IMR-90 (cell line): ENCODE measurements around the gene SOX6. TPM values are rescaled to one million over a fixed set of nuclear protein-coding genes. Genes with fewer than 3 reads are reported as not detected.

Source experiments
- ATAC-seq: fragments of 200-7000 bp; cut with Tn5 transposase; 2 replicates; pipeline ENCODE4 v1.9.1; 2020; ENCODE audit warnings: low read depth, mild to moderate bottlenecking, moderate library complexity
- BruUV-seq: library from RNA; stranded (reverse); fragments of 400-500 nt; replicated peaks from 2 replicates; lab custom pipeline; 2021; lab: Mats Ljungman, UMichigan
- CTCF ChIA-PET: fragments of 300-600 bp; formaldehyde crosslinking; extraction: SDS; loops from one replicate; lab custom pipeline; 2021; ENCODE audit warnings: antibody characterized with exemption; lab: Yijun Ruan, JAX
- POLR2A ChIA-PET: fragments of 300-600 bp; sonication (Branson Sonifier 250); formaldehyde crosslinking; loops from one replicate; lab custom pipeline; 2022; ENCODE audit warnings: antibody characterized with exemption; ENCODE audit not compliant: unreplicated experiment; lab: Charles Lee
- DNase-seq: peaks from one replicate; pipeline ENCODE4 v3.0.0; 2013
- H2AFZ ChIP-seq: replicated peaks from 2 replicates; pipeline ENCODE3; 2013; ENCODE audit warnings: low read length, mild to moderate bottlenecking; ENCODE audit not compliant: poor library complexity
- H2AK5ac ChIP-seq: 2 replicates; pipeline ENCODE4 v1.6.1; 2013; ENCODE audit warnings: low read depth, low read length, inconsistent platforms
- H2AK9ac ChIP-seq: replicated peaks from 2 replicates; pipeline ENCODE3; 2013; ENCODE audit warnings: mild to moderate bottlenecking, low read depth, low read length, moderate library complexity; ENCODE audit not compliant: poor library complexity
- H2BK120ac ChIP-seq: 2 replicates; pipeline ENCODE4 v1.6.1; 2013; ENCODE audit warnings: low read depth, low read length, inconsistent platforms
- H2BK15ac ChIP-seq: 3 replicates; pipeline ENCODE4 v1.6.1; 2013; ENCODE audit warnings: low read depth, low read length, inconsistent platforms
- H2BK20ac ChIP-seq: 2 replicates; pipeline ENCODE4 v1.6.1; 2013; ENCODE audit warnings: low read depth, mild to moderate bottlenecking, inconsistent platforms, low read length, moderate library complexity
- H2BK5ac ChIP-seq: 2 replicates; pipeline ENCODE4 v1.6.1; 2013; ENCODE audit warnings: mild to moderate bottlenecking, low read depth, low read length, inconsistent platforms; ENCODE audit not compliant: poor library complexity, severe bottlenecking
- H3K14ac ChIP-seq: replicated peaks from 2 replicates; pipeline ENCODE4 v1.6.1; 2013; ENCODE audit warnings: low read depth, low read length, inconsistent platforms
- H3K18ac ChIP-seq: 2 replicates; pipeline ENCODE4 v1.6.1; 2013; ENCODE audit warnings: low read depth, low read length, control low read depth
- H3K23ac ChIP-seq: 2 replicates; pipeline ENCODE4 v1.6.1; 2013; ENCODE audit warnings: low read depth, low read length, inconsistent platforms
- H3K27ac ChIP-seq: 2 replicates; pipeline ENCODE4 v1.5.1; 2013; ENCODE audit warnings: mild to moderate bottlenecking, control low read depth, low read length; ENCODE audit not compliant: insufficient read depth
- H3K27me3 ChIP-seq: 2 replicates; pipeline ENCODE4 v1.6.1; 2013; ENCODE audit warnings: low read length; ENCODE audit not compliant: control insufficient read depth, insufficient read depth
- H3K36me3 ChIP-seq: 2 replicates; pipeline ENCODE4 v1.6.1; 2013; ENCODE audit warnings: low read length, mixed read lengths; ENCODE audit not compliant: control insufficient read depth, insufficient read depth
- H3K4ac ChIP-seq: 2 replicates; pipeline ENCODE4 v1.6.1; 2013; ENCODE audit warnings: low read depth, low read length, inconsistent platforms
- H3K4me1 ChIP-seq: 2 replicates; pipeline ENCODE4 v1.6.1; 2013; ENCODE audit warnings: low read length, mixed read lengths; ENCODE audit not compliant: control insufficient read depth, insufficient read depth
- H3K4me2 ChIP-seq: 2 replicates; pipeline ENCODE4 v1.6.1; 2013; ENCODE audit warnings: low read depth, mild to moderate bottlenecking, control low read depth, low read length, moderate library complexity
- H3K4me3 ChIP-seq: 2 replicates; pipeline ENCODE4 v1.5.1; 2013; ENCODE audit warnings: low read depth, mild to moderate bottlenecking, control low read depth, low read length, moderate library complexity; ENCODE audit not compliant: insufficient read depth
- H3K56ac ChIP-seq: 2 replicates; pipeline ENCODE4 v1.6.1; 2013; ENCODE audit warnings: low read length, inconsistent platforms; ENCODE audit not compliant: insufficient read depth; ENCODE audit errors: extremely low read depth
- H3K79me1 ChIP-seq, 2 experiments: 2 replicates each; pipeline ENCODE4 v1.6.1; 2013; ENCODE audit warnings: low read length in 2 of 2, inconsistent platforms in 1 of 2, low read depth in 1 of 2
- H3K9ac ChIP-seq: 2 replicates; pipeline ENCODE4 v1.6.1; 2013; ENCODE audit warnings: low read depth, low read length, control low read depth
- H3K9me1 ChIP-seq: 2 replicates; pipeline ENCODE4 v1.6.1; 2013; ENCODE audit warnings: low read length, inconsistent platforms; ENCODE audit not compliant: insufficient read depth
- H3K9me3 ChIP-seq: 2 replicates; pipeline ENCODE4 v1.6.1; 2013; ENCODE audit warnings: low read length; ENCODE audit not compliant: control insufficient read depth, insufficient read depth
- H4K20me1 ChIP-seq: 2 replicates; pipeline ENCODE4 v1.6.1; 2013; ENCODE audit warnings: low read length, inconsistent platforms; ENCODE audit not compliant: insufficient read depth
- H4K5ac ChIP-seq: 2 replicates; pipeline ENCODE4 v1.6.1; 2013; ENCODE audit warnings: mild to moderate bottlenecking, low read depth, low read length, control low read depth
- H4K8ac ChIP-seq, 2 experiments: 2 replicates each; pipeline ENCODE4 v1.6.1; 2013; ENCODE audit warnings: low read depth in 2 of 2, low read length in 2 of 2, control low read depth in 1 of 2, inconsistent platforms in 1 of 2
- H4K91ac ChIP-seq: 2 replicates; pipeline ENCODE4 v1.6.1; 2013; ENCODE audit warnings: low read depth, low read length, inconsistent platforms; ENCODE audit not compliant: insufficient read depth
- BHLHE40 ChIP-seq: fragments of 150-350 bp; IDR thresholded peaks from 2 replicates; pipeline ENCODE4 v1.6.1; 2016; ENCODE audit warnings: mild to moderate bottlenecking, low read depth, low read length
- CEBPB ChIP-seq: IDR thresholded peaks from 2 replicates; pipeline ENCODE4 v1.6.1; 2012; ENCODE audit warnings: low read depth, low read length, improper control_type of control experiment
- CHD1 ChIP-seq: IDR thresholded peaks from 2 replicates; pipeline ENCODE4 v1.6.1; 2012; ENCODE audit warnings: low read depth, low read length, improper control_type of control experiment
- FOS ChIP-seq: fragments of 150-350 bp; IDR thresholded peaks from 2 replicates; pipeline ENCODE4 v1.6.1; 2016; ENCODE audit warnings: low read depth, low read length
- MAFK ChIP-seq: IDR thresholded peaks from 2 replicates; pipeline ENCODE4 v1.6.1; 2012; ENCODE audit warnings: low read depth, low read length, improper control_type of control experiment
- MAZ ChIP-seq: IDR thresholded peaks from 2 replicates; pipeline ENCODE4 v1.6.1; 2012; ENCODE audit warnings: low read depth, mild to moderate bottlenecking, low read length, improper control_type of control experiment, moderate library complexity, borderline replicate concordance
- MXI1 ChIP-seq: IDR thresholded peaks from 2 replicates; pipeline ENCODE4 v1.6.1; 2012; ENCODE audit warnings: low read depth, mild to moderate bottlenecking, low read length, moderate library complexity, borderline replicate concordance
- NFE2L2 ChIP-seq: fragments of 150-350 bp; IDR thresholded peaks from 2 replicates; pipeline ENCODE4 v1.6.1; 2016; ENCODE audit warnings: low read depth, mild to moderate bottlenecking, low read length
- POLR2A ChIP-seq: IDR thresholded peaks from 2 replicates; pipeline ENCODE4 v1.6.1; 2012; ENCODE audit warnings: mild to moderate bottlenecking, low read depth, low read length
- RAD21 ChIP-seq: IDR thresholded peaks from 2 replicates; pipeline ENCODE4 v1.6.1; 2012; ENCODE audit warnings: low read length, improper control_type of control experiment
- RCOR1 ChIP-seq: IDR thresholded peaks from 2 replicates; pipeline ENCODE4 v1.6.1; 2012; ENCODE audit warnings: mild to moderate bottlenecking, low read length, improper control_type of control experiment; ENCODE audit not compliant: insufficient replicate concordance
- RFX5 ChIP-seq: IDR thresholded peaks from 2 replicates; pipeline ENCODE4 v1.8.0; 2012; ENCODE audit warnings: low read depth, mild to moderate bottlenecking, low read length, moderate library complexity
- SMC3 ChIP-seq: fragments of 150-350 bp; IDR thresholded peaks from 2 replicates; pipeline ENCODE4 v1.6.1; 2016; ENCODE audit warnings: low read depth, mild to moderate bottlenecking, antibody characterized with exemption, low read length, moderate library complexity
- WGBS, 2 experiments: methylation state at CpG; one replicate each; pipeline versions ENCODE4 v1.1.5 to v1.1.7; 2013; ENCODE audit warnings: missing lambda C conversion rate in 2 of 2; ENCODE audit not compliant: insufficient read length in 1 of 2; ENCODE audit errors: extremely low coverage in 2 of 2; 5-methylcytosine and 5-hydroxymethylcytosine counted together
- dilution Hi-C: fragments of 300-500 bp; cut with HindIII; formaldehyde crosslinking; loops from one replicate; pipeline ENCODE4 v1.14.3; 2018; ENCODE audit warnings: low sequenced_read_pairs; ENCODE audit not compliant: unreplicated experiment
- in situ Hi-C: fragments of 300-500 bp; cut with MboI; formaldehyde crosslinking; loops from 3 replicates; pipeline ENCODE4 v1.14.3; 2019; ENCODE audit warnings: low sequenced_read_pairs, inconsistent platforms, mixed read lengths
- intact Hi-C: fragments of 100-400 bp; cut with micrococcal nuclease; formaldehyde crosslinking; loops from 2 replicates; pipeline ENCODE4 v1.10.0; 2022
- polyA plus RNA-seq, 3 experiments: library from polyadenylated mRNA; depleted of rRNA; stranded (reverse); fragments of >200 nt; gene quantifications; 2 replicates each; pipeline ENCODE4 v1.2.3, GENCODE V29; 2012; ENCODE audit warnings: low replicate concordance in 1 of 3
- total RNA-seq: library from RNA; depleted of rRNA; stranded (reverse); fragments of >200 nt; gene quantifications from 2 replicates; pipeline ENCODE4 v1.2.3, GENCODE V29; 2012
- TF ChIP-seq, protein P1 (sequence below): fragments of 150-350 bp; IDR thresholded peaks from 2 replicates; pipeline ENCODE4 v1.6.1; 2016; ENCODE audit warnings: low read depth, mild to moderate bottlenecking, low read length, moderate library complexity, borderline replicate concordance
- TF ChIP-seq, protein P2 (sequence below): conservative IDR thresholded peaks from 2 replicates; pipeline ENCODE4 v1.5.1; 2012; ENCODE audit warnings: mild to moderate bottlenecking, low read depth, low read length, improper control_type of control experiment
- TF ChIP-seq, protein P3 (sequence below): fragments of 150-350 bp; IDR thresholded peaks from 2 replicates; pipeline ENCODE4 v1.6.1; 2017; ENCODE audit warnings: mild to moderate bottlenecking, antibody characterized with exemption, low read length, low read depth

Gene SOX6
- total and polyA plus RNA-seq, 2 of the 4 experiments (the other 2 are of a cell fraction): 1.7 to 7.7 TPM

DNA sequence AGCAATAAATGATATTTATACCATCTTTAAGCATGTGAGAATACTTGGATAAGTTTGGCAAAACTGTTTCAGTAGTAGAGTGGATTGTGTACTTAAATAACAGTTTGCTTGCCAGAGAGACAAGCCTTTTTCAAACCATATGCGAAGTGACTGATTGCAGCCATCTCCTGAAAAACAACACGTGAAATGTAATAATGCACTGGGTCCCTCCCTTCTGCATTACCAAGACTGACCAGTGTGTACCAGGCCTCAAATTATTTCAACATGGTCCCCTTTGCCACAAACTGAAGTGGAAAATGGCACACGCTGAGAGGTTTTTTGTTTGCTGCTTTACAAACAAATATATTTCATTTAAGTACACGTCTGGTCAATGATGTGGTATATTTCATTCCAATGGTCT lies 337.4 kb downstream of the SOX6 start:
- DNase-seq (no peak), ATAC-seq (no peak)
- no peaks in the 10 kb centered on the region for H3K9me3 ChIP-seq
- dilution Hi-C loops (no loop called here), intact Hi-C loops (no loop called here), in situ Hi-C loops (no loop called here)
- WGBS, 2 experiments: no CpG with 5 or more reads among the region's 4 CpGs
- no peak overlapping the region for H3K9ac ChIP-seq
- H3K4ac ChIP-seq: no peak overlapping the region
- H4K5ac ChIP-seq: no peak overlapping the region
- H2BK5ac ChIP-seq: no peak overlapping the region
- no peak overlapping the region for H2AK5ac ChIP-seq
- no TSS peak for BruUV-seq
- no peaks in the 10 kb centered on the region for H4K20me1 ChIP-seq
- ChIA-PET POLR2A (no interaction called here), CTCF (no interaction called here)
- H2BK15ac ChIP-seq: no peak overlapping the region
- no peak overlapping the region for H2AFZ ChIP-seq
- no peak overlapping the region for H2AK9ac ChIP-seq
- peaks cover 4% of the 10 kb centered on the region for H3K9me1 ChIP-seq
- no peaks in the 10 kb centered on the region for H3K27me3 ChIP-seq
- no peak overlapping the region for H3K18ac ChIP-seq
- H3K27ac ChIP-seq: no peak overlapping the region
- no peak overlapping the region for H3K23ac ChIP-seq
- H4K8ac ChIP-seq: no peak overlapping the region
- H3K14ac ChIP-seq: no peak overlapping the region
- H4K91ac ChIP-seq: no peak overlapping the region
- H3K56ac ChIP-seq: no peak overlapping the region
- no peak overlapping the region for H2BK120ac ChIP-seq
- H3K79me1 ChIP-seq: no peaks in the 10 kb centered on the region
- H2BK20ac ChIP-seq: no peak overlapping the region
- TF ChIP-seq MXI1: no peak
- TF ChIP-seq FOS: no peak
- TF ChIP-seq SMC3: no peak
- no peak for TF ChIP-seq POLR2A
- TF ChIP-seq CHD1: no peak
- no peak for TF ChIP-seq CEBPB
- TF ChIP-seq, protein P1, sequence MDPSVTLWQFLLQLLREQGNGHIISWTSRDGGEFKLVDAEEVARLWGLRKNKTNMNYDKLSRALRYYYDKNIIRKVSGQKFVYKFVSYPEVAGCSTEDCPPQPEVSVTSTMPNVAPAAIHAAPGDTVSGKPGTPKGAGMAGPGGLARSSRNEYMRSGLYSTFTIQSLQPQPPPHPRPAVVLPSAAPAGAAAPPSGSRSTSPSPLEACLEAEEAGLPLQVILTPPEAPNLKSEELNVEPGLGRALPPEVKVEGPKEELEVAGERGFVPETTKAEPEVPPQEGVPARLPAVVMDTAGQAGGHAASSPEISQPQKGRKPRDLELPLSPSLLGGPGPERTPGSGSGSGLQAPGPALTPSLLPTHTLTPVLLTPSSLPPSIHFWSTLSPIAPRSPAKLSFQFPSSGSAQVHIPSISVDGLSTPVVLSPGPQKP: no peak
- TF ChIP-seq, protein P2, sequence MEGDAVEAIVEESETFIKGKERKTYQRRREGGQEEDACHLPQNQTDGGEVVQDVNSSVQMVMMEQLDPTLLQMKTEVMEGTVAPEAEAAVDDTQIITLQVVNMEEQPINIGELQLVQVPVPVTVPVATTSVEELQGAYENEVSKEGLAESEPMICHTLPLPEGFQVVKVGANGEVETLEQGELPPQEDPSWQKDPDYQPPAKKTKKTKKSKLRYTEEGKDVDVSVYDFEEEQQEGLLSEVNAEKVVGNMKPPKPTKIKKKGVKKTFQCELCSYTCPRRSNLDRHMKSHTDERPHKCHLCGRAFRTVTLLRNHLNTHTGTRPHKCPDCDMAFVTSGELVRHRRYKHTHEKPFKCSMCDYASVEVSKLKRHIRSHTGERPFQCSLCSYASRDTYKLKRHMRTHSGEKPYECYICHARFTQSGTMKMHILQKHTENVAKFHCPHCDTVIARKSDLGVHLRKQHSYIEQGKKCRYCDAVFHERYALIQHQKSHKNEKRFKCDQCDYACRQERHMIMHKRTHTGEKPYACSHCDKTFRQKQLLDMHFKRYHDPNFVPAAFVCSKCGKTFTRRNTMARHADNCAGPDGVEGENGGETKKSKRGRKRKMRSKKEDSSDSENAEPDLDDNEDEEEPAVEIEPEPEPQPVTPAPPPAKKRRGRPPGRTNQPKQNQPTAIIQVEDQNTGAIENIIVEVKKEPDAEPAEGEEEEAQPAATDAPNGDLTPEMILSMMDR: no peak
- no peak for TF ChIP-seq MAFK
- no peak for TF ChIP-seq RAD21
- no peak for TF ChIP-seq NFE2L2
- no peak for TF ChIP-seq RCOR1
- no peak for TF ChIP-seq BHLHE40
- TF ChIP-seq, protein P3, sequence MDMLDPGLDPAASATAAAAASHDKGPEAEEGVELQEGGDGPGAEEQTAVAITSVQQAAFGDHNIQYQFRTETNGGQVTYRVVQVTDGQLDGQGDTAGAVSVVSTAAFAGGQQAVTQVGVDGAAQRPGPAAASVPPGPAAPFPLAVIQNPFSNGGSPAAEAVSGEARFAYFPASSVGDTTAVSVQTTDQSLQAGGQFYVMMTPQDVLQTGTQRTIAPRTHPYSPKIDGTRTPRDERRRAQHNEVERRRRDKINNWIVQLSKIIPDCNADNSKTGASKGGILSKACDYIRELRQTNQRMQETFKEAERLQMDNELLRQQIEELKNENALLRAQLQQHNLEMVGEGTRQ: no peak
- no peak for TF ChIP-seq MAZ
- no peak for TF ChIP-seq RFX5
- no peak overlapping the region for H3K4me3 ChIP-seq
- 0 out of 2 replicates have a peak, but pooled peaks cover under 1% of the 10 kb centered on the region for H3K36me3 ChIP-seq
- no peak overlapping the region for H3K4me2 ChIP-seq
- peaks cover 2% of the 10 kb centered on the region; the same call in 1 of the 2 replicates for H3K4me1 ChIP-seq
